K562 (cell line): ENCODE measurements around the gene EPOP. TPM values are rescaled to one million over a fixed set of nuclear protein-coding genes. Genes with fewer than 3 reads are reported as not detected.

Experiments used
- ATF1 ChIP-seq, 2 experiments: fragments of 450-650 bp in 1 of 2; IDR thresholded peaks; 2 replicates each; pipeline ENCODE4 v1.6.1; 2016; ENCODE audit warnings: missing compliant biosample characterization in 1 of 2, missing genetic modification characterization in 1 of 2
- BDP1 ChIP-seq: IDR thresholded peaks from 3 replicates; pipeline ENCODE4 v1.6.1; 2011; ENCODE audit not compliant: insufficient read length, insufficient read depth
- BRD4 ChIP-seq: fragments of 200-600 bp; sonication (generic); IDR thresholded peaks from 2 replicates; pipeline ENCODE4 v1.6.1; 2017; ENCODE audit warnings: inconsistent platforms
- EP400 ChIP-seq: fragments of 450-650 bp; IDR thresholded peaks from 2 replicates; pipeline ENCODE4 v1.6.1; 2017; ENCODE audit warnings: antibody characterized with exemption, mild to moderate bottlenecking, moderate library complexity
- NCOA2 ChIP-seq, 2 experiments: fragments of 450-650 bp; IDR thresholded peaks; 2 replicates each; pipeline ENCODE4 v1.6.1; 2018; ENCODE audit warnings: mild to moderate bottlenecking in 2 of 2, moderate library complexity in 1 of 2; ENCODE audit not compliant: partially characterized antibody in 2 of 2
- POLR2B ChIP-seq: fragments of 450-650 bp; IDR thresholded peaks from 2 replicates; pipeline ENCODE4 v1.6.1; 2018; ENCODE audit warnings: low read depth; ENCODE audit not compliant: partially characterized antibody
- PRMT5 ChIP-seq: sonication (generic); formaldehyde crosslinking; IDR thresholded peaks from 2 replicates; pipeline ENCODE4 v1.5.0; 2020; ENCODE audit warnings: missing genetic modification reagents
- RBM34 ChIP-seq: fragments of 200-400 bp; formaldehyde crosslinking; IDR thresholded peaks from 2 replicates; pipeline ENCODE4 v1.6.1; 2018; ENCODE audit warnings: low read length, borderline replicate concordance; ENCODE audit not compliant: insufficient read depth
- RNF2 ChIP-seq: sonication (generic); IDR thresholded peaks from 2 replicates; pipeline ENCODE4 v1.6.1; 2016
- SRF ChIP-seq, 2 experiments: fragments of 250-450, 450-650 bp in 1 of 2; sonication (Bioruptor Pico) in 1 of 2; sonication (generic) in 1 of 2; formaldehyde crosslinking; IDR thresholded peaks; 2 replicates each; pipeline versions ENCODE4 v1.5.0 to v1.5.1; 2020 to 2022; ENCODE audit warnings: mild to moderate bottlenecking in 1 of 2, missing genetic modification reagents in 1 of 2
- TBL1XR1 ChIP-seq, 2 experiments: IDR thresholded peaks; 2 replicates each; pipeline ENCODE4 v1.6.1; 2012; ENCODE audit warnings: improper control_type of control experiment in 2 of 2, low read length in 2 of 2, mild to moderate bottlenecking in 1 of 2
- TBP ChIP-seq: optimal IDR thresholded peaks from 2 replicates; pipeline ENCODE3; 2011; ENCODE audit warnings: low read depth, low read length, improper control_type of control experiment
- TCFL5 ChIP-seq: fragments of 250-450 bp; sonication (Bioruptor Pico); conservative IDR thresholded peaks from 2 replicates; pipeline ENCODE4 v1.6.1; 2021; ENCODE audit warnings: mild to moderate bottlenecking, moderate library complexity, matching md5 sums
- TGIF2 ChIP-seq: sonication (generic); formaldehyde crosslinking; IDR thresholded peaks from 2 replicates; pipeline ENCODE4 v1.8.1; 2022; ENCODE audit warnings: mild to moderate bottlenecking, missing genetic modification reagents, moderate library complexity
- ZNF384 ChIP-seq: IDR thresholded peaks from 2 replicates; pipeline ENCODE4 v1.6.1; 2012; ENCODE audit warnings: low read depth, low read length, improper control_type of control experiment
- ZNF589 ChIP-seq: fragments of 200-800 bp; sonication (Bioruptor generic); IDR thresholded peaks from 2 replicates; pipeline ENCODE4 v1.6.1; 2016; ENCODE audit warnings: low read depth, missing genetic modification characterization, missing compliant biosample characterization
- polyA plus RNA-seq, 8 experiments: library from polyadenylated mRNA; depleted of rRNA in 4 of 8; stranded (reverse) in 5 of 8; unstranded in 3 of 8; fragments of >200 nt; fragmentation: Nextera tagmentation in 2 of 8; fragmentation: Illumina TruSeq in 1 of 8; extraction: Ambion mirVana in 2 of 8; extraction: Trizol in 1 of 8; gene quantifications; 2 replicates each; pipeline versions ENCODE4 v1.2.1 to v1.2.3, GENCODE V29; 2011 to 2014; ENCODE audit warnings: inconsistent platforms in 1 of 8, missing spikeins in 1 of 8
- total RNA-seq, 7 experiments: library from RNA; depleted of rRNA in 6 of 7; stranded (reverse); fragments of >200 nt in 6 of 7; fragmentation: Illumina TruSeq in 2 of 7; extraction: Trizol in 2 of 7; gene quantifications; 2 replicates each; pipeline versions ENCODE4 v1.2.1 to v1.2.3, GENCODE V29; 2011 to 2021; ENCODE audit warnings: low replicate concordance in 1 of 7
- TF ChIP-seq, protein P1 (sequence below): fragments of 450-650 bp; IDR thresholded peaks from 2 replicates; pipeline ENCODE4 v1.6.1; 2017; ENCODE audit warnings: antibody characterized with exemption
- TF ChIP-seq, protein P2 (sequence below), 2 experiments: fragments of 450-650 bp; IDR thresholded peaks; 2 replicates each; pipeline ENCODE4 v1.6.1; 2018; ENCODE audit warnings: mild to moderate bottlenecking in 2 of 2, low read depth in 1 of 2; ENCODE audit not compliant: partially characterized antibody in 2 of 2

EPOP gene
- total and polyA plus RNA-seq, 9 of the 15 experiments (the other 6 are each of a cell fraction or from before 2014, with no cell fraction given) = 0.41 to 10.6 (median 4.6) TPM

DNA sequence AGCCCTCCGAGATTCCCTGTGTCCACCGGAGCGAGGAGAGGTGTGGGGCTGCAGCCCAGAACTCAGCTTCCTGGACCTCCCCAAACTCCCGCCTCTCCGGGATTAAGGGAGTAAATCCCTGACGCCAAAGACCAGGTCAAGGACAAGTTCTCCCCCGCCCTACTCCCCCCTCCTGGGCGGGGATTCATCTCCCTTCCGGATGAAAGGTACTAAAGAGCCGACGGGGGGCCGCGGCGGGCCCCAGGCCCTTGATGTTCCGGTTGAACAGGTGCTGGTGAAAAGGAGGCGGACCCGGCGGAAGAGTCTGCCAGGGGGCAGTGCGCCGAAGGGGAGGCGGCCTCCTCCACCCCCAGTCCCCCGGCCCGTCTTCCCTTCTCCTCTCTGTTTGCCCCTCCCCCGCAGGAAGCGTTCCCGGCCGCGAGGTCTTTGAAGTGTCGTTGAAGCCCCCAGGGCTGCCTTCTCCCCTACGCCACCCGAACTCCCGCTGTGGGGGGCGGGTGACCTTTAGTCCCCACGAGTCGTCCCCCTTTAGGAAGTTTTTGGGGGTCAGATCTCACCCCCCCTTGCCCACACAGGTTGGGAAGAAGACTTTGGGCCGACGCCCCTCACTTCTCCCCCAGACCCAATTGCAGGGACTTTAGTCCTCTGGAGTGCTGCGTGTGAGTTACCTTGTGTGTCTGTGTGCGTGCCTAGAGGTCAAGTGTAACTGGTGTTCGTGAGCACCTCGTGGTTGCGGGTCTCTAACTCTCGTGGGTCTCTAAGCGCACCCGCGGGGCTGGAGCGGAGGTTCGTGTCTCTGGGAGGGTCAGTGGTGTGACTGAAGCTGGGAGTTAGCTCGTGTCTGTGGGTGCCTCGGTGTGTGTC is 29.2 kb upstream of the EPOP start (continued):
- no peak for TF ChIP-seq BRD4
- TF ChIP-seq NCOA2 (IDR thresholded peaks at IDR 0.05; ENCODE audit: partially characterized antibody in 2 of 2) = no peak
- no peak for TF ChIP-seq TCFL5
- TF ChIP-seq POLR2B = peak; percentile 13
- no peak for TF ChIP-seq ATF1 (CRISPR knock-in tag; IDR thresholded peaks at IDR 0.05)
- TF ChIP-seq ATF1 (tag; IDR thresholded peaks at IDR 0.05) = peak; percentile 44
- TF ChIP-seq EP400 = peak; percentile 72
- TF ChIP-seq RBM34 = no peak
- 0 out of 2 replicates have a peak, but pooled peaks have one; percentile 37 for TF ChIP-seq ZNF589 (CRISPR knock-in tag)
- no peak for TF ChIP-seq ZNF384
- no peak for TF ChIP-seq TGIF2 (CRISPR knock-in tag)
- TF ChIP-seq, protein P1, sequence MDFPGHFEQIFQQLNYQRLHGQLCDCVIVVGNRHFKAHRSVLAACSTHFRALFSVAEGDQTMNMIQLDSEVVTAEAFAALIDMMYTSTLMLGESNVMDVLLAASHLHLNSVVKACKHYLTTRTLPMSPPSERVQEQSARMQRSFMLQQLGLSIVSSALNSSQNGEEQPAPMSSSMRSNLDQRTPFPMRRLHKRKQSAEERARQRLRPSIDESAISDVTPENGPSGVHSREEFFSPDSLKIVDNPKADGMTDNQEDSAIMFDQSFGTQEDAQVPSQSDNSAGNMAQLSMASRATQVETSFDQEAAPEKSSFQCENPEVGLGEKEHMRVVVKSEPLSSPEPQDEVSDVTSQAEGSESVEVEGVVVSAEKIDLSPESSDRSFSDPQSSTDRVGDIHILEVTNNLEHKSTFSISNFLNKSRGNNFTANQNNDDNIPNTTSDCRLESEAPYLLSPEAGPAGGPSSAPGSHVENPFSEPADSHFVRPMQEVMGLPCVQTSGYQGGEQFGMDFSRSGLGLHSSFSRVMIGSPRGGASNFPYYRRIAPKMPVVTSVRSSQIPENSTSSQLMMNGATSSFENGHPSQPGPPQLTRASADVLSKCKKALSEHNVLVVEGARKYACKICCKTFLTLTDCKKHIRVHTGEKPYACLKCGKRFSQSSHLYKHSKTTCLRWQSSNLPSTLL = no peak
- peak; percentile 81 for TF ChIP-seq TBP
- 0 out of 4 replicates have a peak, but pooled peaks of 1 of the 2 experiments have one; percentile 22 for TF ChIP-seq SRF (CRISPR knock-in tag; IDR thresholded peaks at IDR 0.05)
- peak in 1 of 2 experiments; percentile 7; a peak in 2 of 4 replicates for TF ChIP-seq TBL1XR1 (IDR thresholded peaks at IDR 0.05; ENCODE audit: low read length in 2 of 2)
- TF ChIP-seq PRMT5 (CRISPR knock-in tag) = no peak
- TF ChIP-seq, protein P2, sequence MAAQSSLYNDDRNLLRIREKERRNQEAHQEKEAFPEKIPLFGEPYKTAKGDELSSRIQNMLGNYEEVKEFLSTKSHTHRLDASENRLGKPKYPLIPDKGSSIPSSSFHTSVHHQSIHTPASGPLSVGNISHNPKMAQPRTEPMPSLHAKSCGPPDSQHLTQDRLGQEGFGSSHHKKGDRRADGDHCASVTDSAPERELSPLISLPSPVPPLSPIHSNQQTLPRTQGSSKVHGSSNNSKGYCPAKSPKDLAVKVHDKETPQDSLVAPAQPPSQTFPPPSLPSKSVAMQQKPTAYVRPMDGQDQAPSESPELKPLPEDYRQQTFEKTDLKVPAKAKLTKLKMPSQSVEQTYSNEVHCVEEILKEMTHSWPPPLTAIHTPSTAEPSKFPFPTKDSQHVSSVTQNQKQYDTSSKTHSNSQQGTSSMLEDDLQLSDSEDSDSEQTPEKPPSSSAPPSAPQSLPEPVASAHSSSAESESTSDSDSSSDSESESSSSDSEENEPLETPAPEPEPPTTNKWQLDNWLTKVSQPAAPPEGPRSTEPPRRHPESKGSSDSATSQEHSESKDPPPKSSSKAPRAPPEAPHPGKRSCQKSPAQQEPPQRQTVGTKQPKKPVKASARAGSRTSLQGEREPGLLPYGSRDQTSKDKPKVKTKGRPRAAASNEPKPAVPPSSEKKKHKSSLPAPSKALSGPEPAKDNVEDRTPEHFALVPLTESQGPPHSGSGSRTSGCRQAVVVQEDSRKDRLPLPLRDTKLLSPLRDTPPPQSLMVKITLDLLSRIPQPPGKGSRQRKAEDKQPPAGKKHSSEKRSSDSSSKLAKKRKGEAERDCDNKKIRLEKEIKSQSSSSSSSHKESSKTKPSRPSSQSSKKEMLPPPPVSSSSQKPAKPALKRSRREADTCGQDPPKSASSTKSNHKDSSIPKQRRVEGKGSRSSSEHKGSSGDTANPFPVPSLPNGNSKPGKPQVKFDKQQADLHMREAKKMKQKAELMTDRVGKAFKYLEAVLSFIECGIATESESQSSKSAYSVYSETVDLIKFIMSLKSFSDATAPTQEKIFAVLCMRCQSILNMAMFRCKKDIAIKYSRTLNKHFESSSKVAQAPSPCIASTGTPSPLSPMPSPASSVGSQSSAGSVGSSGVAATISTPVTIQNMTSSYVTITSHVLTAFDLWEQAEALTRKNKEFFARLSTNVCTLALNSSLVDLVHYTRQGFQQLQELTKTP (IDR thresholded peaks at IDR 0.05; ENCODE audit: low read depth in 1 of 2, partially characterized antibody in 2 of 2) = peak in 1 of 2 experiments; percentile 13
- TF ChIP-seq RNF2 = peak; percentile 41
- TF ChIP-seq BDP1 = no peak
- TF ChIP-seq, all 486 proteins: peak for 118
